Fibroblast of lung (primary cell): ENCODE results near the gene SLC23A2. TPM values are rescaled to one million over a fixed set of nuclear protein-coding genes. Genes with fewer than 3 reads are reported as not detected.

Source experiments
- DNase-seq, 2 donors: peaks; one replicate each; pipeline versions ENCODE4 v3.0.0 to v3.0.0-alpha.2; 2010; ENCODE audit warnings: low read depth in 2 of 2
- H2AFZ ChIP-seq: 2 replicates; pipeline ENCODE4 v1.5.1; 2012; ENCODE audit warnings: low read length, control low read depth, inconsistent platforms
- H3K27ac ChIP-seq: 2 replicates; pipeline ENCODE4 v1.5.1; 2011; ENCODE audit warnings: low read length, control low read depth; ENCODE audit not compliant: insufficient read depth
- H3K27me3 ChIP-seq: 2 replicates; pipeline ENCODE4 v1.5.1; 2011; ENCODE audit warnings: mild to moderate bottlenecking, low read length; ENCODE audit not compliant: control insufficient read depth, insufficient read depth
- H3K36me3 ChIP-seq: 2 replicates; pipeline ENCODE4 v1.5.1; 2011; ENCODE audit warnings: low read length; ENCODE audit not compliant: control insufficient read depth, insufficient read depth
- H3K4me1 ChIP-seq: 2 replicates; pipeline ENCODE4 v1.5.1; 2011; ENCODE audit warnings: low read length; ENCODE audit not compliant: control insufficient read depth, insufficient read depth; ENCODE audit errors: extremely low read depth
- H3K4me2 ChIP-seq: 2 replicates; pipeline ENCODE4 v1.5.1; 2011; ENCODE audit warnings: low read length, control low read depth; ENCODE audit not compliant: insufficient read depth; ENCODE audit errors: extremely low read depth
- H3K4me3 ChIP-seq, 4 experiments: fragments of 200-600 bp in 1 of 4; sonication (generic) in 1 of 4; replicated peaks in 1 of 4; 2 replicates each; pipeline ENCODE4 v1.5.1; 2011 to 2016; ENCODE audit warnings: low read length in 4 of 4, low read depth in 3 of 4, mild to moderate bottlenecking in 3 of 4, control low read depth in 2 of 4, inconsistent platforms in 1 of 4, mixed read lengths in 1 of 4; ENCODE audit not compliant: insufficient read depth in 1 of 4; ENCODE audit errors: control extremely low read depth in 1 of 4
- H3K79me2 ChIP-seq: 2 replicates; pipeline ENCODE4 v1.5.1; 2012; ENCODE audit warnings: mild to moderate bottlenecking, low read length, inconsistent platforms; ENCODE audit not compliant: control insufficient read depth, insufficient read depth
- H3K9ac ChIP-seq: 2 replicates; pipeline ENCODE4 v1.5.1; 2011; ENCODE audit warnings: mild to moderate bottlenecking, low read length, control low read depth; ENCODE audit not compliant: insufficient read depth
- H3K9me3 ChIP-seq: 2 replicates; pipeline ENCODE4 v1.5.1; 2012; ENCODE audit warnings: low read depth, low read length; ENCODE audit not compliant: control insufficient read depth, insufficient read depth
- H4K20me1 ChIP-seq: 2 replicates; pipeline ENCODE4 v1.5.1; 2011; ENCODE audit warnings: low read length; ENCODE audit not compliant: control insufficient read depth, insufficient read depth; ENCODE audit errors: extremely low read depth
- EZH2 ChIP-seq: IDR thresholded peaks from 2 replicates; pipeline ENCODE4 v1.5.1; 2012; ENCODE audit warnings: low read length, control low read depth, mild to moderate bottlenecking; ENCODE audit errors: missing control alignments
- polyA plus RNA-seq, 2 donors: library from polyadenylated mRNA; depleted of rRNA in 1 of 2; stranded (reverse) in 1 of 2; unstranded in 1 of 2; fragments of >200 nt; gene quantifications; 2 replicates each; pipeline ENCODE4 v1.2.1, GENCODE V29; 2011 to 2012; ENCODE audit warnings: missing spikeins in 1 of 2
- total RNA-seq: library from RNA; depleted of rRNA; stranded (reverse); fragments of >200 nt; gene quantifications from 2 replicates; pipeline ENCODE4 v1.2.1, GENCODE V29; 2014
- TF ChIP-seq, protein P1 (sequence below), 2 donors: IDR thresholded peaks in 1 of 2; conservative IDR thresholded peaks in 1 of 2; 1 replicate in 1 of 2; 2 replicates in 1 of 2; pipeline ENCODE4 v1.5.1; 2011 to 2012; ENCODE audit warnings: low read length in 2 of 2, control low read depth in 1 of 2, inconsistent platforms in 1 of 2, low read depth in 1 of 2, mild to moderate bottlenecking in 1 of 2

Gene SLC23A2
- total and polyA plus RNA-seq, 2 donors (not counting 1 experiment from before 2014, with no cell fraction given) = 12.1 to 17.5 TPM

DNA sequence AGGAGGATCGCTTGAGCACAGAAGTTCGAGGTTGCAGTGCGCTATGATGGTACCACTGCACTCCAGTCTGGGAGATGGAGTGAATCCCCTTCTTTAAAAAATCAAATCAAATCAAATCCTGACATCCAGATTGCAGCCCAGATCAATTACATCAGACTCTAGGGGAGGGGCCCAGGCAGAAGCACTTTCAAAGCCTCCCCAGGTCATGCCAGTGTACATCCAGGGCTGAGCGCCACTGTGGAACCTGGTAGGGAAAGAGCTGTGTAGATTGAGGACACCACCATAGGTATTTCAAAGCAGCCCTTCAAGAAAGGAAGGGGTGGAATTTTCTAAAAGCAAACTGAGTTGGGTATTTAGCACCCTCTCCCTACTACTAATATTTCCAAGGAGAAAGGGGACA, 190.1 kb downstream of the SLC23A2 start:
- Histone ChIP-seq H3K27ac (no peak overlapping the region), H3K4me2 (no peak overlapping the region), H3K9ac (no peak overlapping the region), H2AFZ (no peak overlapping the region), H3K4me3 (no peak overlapping the region), H3K9me3 (no peaks in the 10 kb centered on the region), H4K20me1 (no peaks in the 10 kb centered on the region), H3K27me3 (peaks cover 2% of the 10 kb centered on the region), H3K79me2 (no peaks in the 10 kb centered on the region), H3K4me1 (no peaks in the 10 kb centered on the region), H3K36me3 (no peaks in the 10 kb centered on the region)
- no peak for TF ChIP-seq EZH2
- TF ChIP-seq, protein P1, sequence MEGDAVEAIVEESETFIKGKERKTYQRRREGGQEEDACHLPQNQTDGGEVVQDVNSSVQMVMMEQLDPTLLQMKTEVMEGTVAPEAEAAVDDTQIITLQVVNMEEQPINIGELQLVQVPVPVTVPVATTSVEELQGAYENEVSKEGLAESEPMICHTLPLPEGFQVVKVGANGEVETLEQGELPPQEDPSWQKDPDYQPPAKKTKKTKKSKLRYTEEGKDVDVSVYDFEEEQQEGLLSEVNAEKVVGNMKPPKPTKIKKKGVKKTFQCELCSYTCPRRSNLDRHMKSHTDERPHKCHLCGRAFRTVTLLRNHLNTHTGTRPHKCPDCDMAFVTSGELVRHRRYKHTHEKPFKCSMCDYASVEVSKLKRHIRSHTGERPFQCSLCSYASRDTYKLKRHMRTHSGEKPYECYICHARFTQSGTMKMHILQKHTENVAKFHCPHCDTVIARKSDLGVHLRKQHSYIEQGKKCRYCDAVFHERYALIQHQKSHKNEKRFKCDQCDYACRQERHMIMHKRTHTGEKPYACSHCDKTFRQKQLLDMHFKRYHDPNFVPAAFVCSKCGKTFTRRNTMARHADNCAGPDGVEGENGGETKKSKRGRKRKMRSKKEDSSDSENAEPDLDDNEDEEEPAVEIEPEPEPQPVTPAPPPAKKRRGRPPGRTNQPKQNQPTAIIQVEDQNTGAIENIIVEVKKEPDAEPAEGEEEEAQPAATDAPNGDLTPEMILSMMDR (conservative IDR thresholded peaks at IDR 0.05 in 1 of 2, IDR thresholded peaks at IDR 0.05 in 1 of 2; ENCODE audit: low read depth in 1 of 2, low read length in 2 of 2) = no peak
- no peak for DNase-seq

DNA sequence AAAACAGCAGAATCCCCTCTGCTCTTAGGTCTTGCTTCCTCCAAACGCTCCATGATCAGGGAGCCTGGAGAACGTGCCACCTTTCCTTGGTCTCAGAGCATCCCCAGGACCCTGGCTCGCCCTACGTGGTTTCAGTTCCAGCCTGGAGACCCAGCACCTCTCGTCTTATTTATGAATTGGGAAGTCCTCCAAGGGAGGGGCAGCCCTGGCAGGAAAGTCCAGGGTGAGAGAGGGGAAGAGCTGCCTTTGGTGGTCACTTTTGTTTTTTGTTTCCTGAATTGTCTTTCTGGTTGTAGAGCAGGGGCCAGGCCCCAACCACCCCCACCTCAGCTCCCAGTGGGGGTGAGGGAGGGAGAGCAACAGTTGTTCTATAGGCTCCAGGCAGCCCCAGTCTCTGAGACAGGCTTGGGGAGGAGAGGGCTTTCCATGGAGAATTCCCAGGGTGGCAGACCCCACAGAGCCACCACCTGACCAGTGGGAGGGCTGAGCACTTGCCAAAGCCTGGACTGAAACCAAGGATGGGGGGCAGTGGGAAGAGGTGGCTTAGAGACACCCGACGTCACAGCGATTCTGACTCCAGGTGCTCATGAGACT, 190.8 kb downstream of the SLC23A2 start:
- H3K27me3 ChIP-seq = peaks cover 2% of the 10 kb centered on the region
- no peaks in the 10 kb centered on the region for H3K79me2 ChIP-seq
- H3K9ac ChIP-seq = no peak overlapping the region
- no peak overlapping the region for H3K4me3 ChIP-seq
- H3K27ac ChIP-seq = no peak overlapping the region
- no peaks in the 10 kb centered on the region for H3K36me3 ChIP-seq
- no peaks in the 10 kb centered on the region for H3K9me3 ChIP-seq
- H4K20me1 ChIP-seq = no peaks in the 10 kb centered on the region
- no peak overlapping the region for H3K4me2 ChIP-seq
- H2AFZ ChIP-seq = no peak overlapping the region
- TF ChIP-seq, protein P1 (conservative IDR thresholded peaks at IDR 0.05 in 1 of 2, IDR thresholded peaks at IDR 0.05 in 1 of 2; ENCODE audit: low read depth in 1 of 2, low read length in 2 of 2) = no peak
- no peak for TF ChIP-seq EZH2
- H3K4me1 ChIP-seq = no peaks in the 10 kb centered on the region
- no peak for DNase-seq

DNA sequence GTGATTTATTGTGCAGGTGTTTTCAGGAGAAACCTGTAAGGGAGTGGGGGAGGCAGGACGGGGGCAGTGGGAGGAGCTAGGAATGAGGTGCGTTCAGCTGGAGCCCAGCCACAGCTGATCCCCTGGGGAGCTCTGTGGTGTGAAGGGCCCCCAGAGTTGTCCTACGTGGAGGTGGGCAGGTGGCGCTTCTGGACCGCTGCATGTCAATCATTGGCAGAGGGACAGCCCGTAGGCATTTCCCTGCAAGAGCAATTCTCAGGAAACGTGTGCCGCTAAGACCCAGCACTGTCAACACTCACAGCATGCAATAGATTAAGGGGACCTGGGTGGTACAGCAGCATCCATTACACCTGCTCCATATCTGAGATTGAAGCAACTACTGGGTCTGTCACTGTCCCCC, 191.6 kb downstream of the SLC23A2 start:
- Histone ChIP-seq H2AFZ (no peak overlapping the region), H3K9me3 (no peaks in the 10 kb centered on the region), H3K4me3 (no peak overlapping the region), H3K27ac (no peak overlapping the region), H4K20me1 (no peaks in the 10 kb centered on the region), H3K36me3 (no peaks in the 10 kb centered on the region), H3K9ac (no peak overlapping the region), H3K4me1 (no peaks in the 10 kb centered on the region), H3K79me2 (no peaks in the 10 kb centered on the region), H3K4me2 (no peak overlapping the region), H3K27me3 (peaks cover 2% of the 10 kb centered on the region)
- TF ChIP-seq, protein P1 (conservative IDR thresholded peaks at IDR 0.05 in 1 of 2, IDR thresholded peaks at IDR 0.05 in 1 of 2; ENCODE audit: low read depth in 1 of 2, low read length in 2 of 2) = no peak
- no peak for TF ChIP-seq EZH2
- DNase-seq = no peak
